Heart left ventricle (tissue), 13 donors: ENCODE data around the gene HEPN1.

Experiments
- POLR2A ChIP-seq, 2 donors: fragments of 450-650 bp; IDR thresholded peaks; one replicate each; pipeline ENCODE4 v1.6.1; 2017; ENCODE audit warnings: antibody characterized with exemption in 2 of 2, mild to moderate bottlenecking in 2 of 2, moderate library complexity in 2 of 2
- TF ChIP-seq, protein P1 (sequence below), 12 donors: fragments of 200-600 bp; sonication (generic) in 4 of 12; IDR thresholded peaks; one replicate each; pipeline versions ENCODE4 v1.5.0 to v1.8.0; 2018 to 2022; ENCODE audit warnings: antibody characterized with exemption in 12 of 12, mild to moderate bottlenecking in 5 of 12
- donor health status: ischemic (EF 13 %, LVEDD 7.1; RV severe dilation, severe dysfunction).
- donor health status: DM: no; HTN: yes; CAD: no.
- donor health status: DM: no; HTN: no; CAD: no.
- donor health status: ischemic (EF 25% LVEDD 6.9; RV normal size, moderate dysfunction).
- donor health status: ischemic (EF 25% LVEDD 5.7; RV mildly dilated, moderate dysfunction).
- donor health status: ischemic (EF 35%, LVEDD 5.7; RV mildly dilated, moderate dysfunction).
- donor health status: nonischemic (EF 11% LVEDD 7.7; RV severe dilation, severe dysfunction).
- donor health status: DM: yes; HTN: yes; CAD: no.
- donor health status: PGD.
- donor health status: ischemic (EF 29% LVEDD 5.4; RV normal size, mild dysfunction).
- donor health status: nonischemic (EF 23%, LVEDD 6.1; RV moderate dilation, normal function).

DNA sequence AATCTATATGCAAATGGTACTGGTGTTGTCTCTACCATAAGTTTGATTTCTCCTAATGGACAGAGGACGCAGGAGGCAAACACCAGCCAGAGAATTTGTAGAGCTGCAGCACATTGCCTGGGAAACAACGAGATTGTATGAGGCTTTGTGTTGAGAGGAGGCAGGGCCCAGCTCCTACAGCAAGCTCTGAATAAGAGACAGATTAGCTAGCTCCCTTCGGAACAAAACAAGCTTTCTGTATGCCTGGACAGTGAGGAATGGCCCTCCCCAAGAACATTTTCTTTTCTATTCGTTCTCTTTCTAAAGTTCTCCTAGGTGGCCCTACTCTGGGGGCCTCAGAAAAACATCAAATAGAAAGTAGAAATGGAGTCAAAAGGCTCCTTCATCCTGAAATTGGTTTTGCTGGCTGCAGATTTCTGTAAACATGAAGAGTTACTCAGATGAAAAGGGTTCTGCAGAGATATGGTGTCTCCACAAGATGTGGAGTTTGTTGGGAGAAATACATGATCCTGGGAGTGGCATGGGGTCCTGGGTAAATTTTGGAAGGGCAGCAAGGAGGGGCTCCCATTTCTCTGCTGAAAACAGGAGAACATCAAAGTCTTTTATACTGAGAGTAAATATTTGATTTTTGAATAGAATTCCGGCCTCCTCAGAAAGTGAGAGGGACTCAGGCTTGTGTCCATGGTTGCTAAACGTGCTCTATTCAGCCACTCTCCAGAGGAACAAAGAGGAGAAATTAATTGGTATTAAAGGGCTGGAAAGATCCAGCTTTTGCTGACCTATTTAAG lies 23.6 kb downstream of the HEPN1 start:
- TF ChIP-seq, protein P1, sequence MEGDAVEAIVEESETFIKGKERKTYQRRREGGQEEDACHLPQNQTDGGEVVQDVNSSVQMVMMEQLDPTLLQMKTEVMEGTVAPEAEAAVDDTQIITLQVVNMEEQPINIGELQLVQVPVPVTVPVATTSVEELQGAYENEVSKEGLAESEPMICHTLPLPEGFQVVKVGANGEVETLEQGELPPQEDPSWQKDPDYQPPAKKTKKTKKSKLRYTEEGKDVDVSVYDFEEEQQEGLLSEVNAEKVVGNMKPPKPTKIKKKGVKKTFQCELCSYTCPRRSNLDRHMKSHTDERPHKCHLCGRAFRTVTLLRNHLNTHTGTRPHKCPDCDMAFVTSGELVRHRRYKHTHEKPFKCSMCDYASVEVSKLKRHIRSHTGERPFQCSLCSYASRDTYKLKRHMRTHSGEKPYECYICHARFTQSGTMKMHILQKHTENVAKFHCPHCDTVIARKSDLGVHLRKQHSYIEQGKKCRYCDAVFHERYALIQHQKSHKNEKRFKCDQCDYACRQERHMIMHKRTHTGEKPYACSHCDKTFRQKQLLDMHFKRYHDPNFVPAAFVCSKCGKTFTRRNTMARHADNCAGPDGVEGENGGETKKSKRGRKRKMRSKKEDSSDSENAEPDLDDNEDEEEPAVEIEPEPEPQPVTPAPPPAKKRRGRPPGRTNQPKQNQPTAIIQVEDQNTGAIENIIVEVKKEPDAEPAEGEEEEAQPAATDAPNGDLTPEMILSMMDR (IDR thresholded peaks at IDR 0.05) = no peak
- no peak for TF ChIP-seq POLR2A (IDR thresholded peaks at IDR 0.05)
